Mucosa of rectum (tissue), 2 donors: Measurements from ENCODE around the gene LYSET.
A peak's percentile ranks its signal among the peaks of the same experiment; 100 is the strongest.
"Not testable (repeated sequence)": the region's sequence is repeated elsewhere in the genome, so short reads cannot be mapped to it uniquely, and the experiment has no call there.

Source experiments
- H3K27ac ChIP-seq, 2 donors: one replicate each; pipeline ENCODE4 v1.7.0; 2013; ENCODE audit warnings: inconsistent platforms in 2 of 2, low read depth in 2 of 2, low read length in 2 of 2
- H3K27me3 ChIP-seq, 2 donors: one replicate each; pipeline ENCODE4 v1.7.0; 2013; ENCODE audit warnings: low read length in 2 of 2; ENCODE audit not compliant: control insufficient read depth in 2 of 2, insufficient read depth in 2 of 2
- H3K36me3 ChIP-seq, 2 donors: one replicate each; pipeline ENCODE4 v1.7.0; 2013; ENCODE audit warnings: low read length in 2 of 2; ENCODE audit not compliant: control insufficient read depth in 2 of 2, insufficient read depth in 2 of 2
- H3K4me1 ChIP-seq, 2 donors: one replicate each; pipeline ENCODE4 v1.7.0; 2013; ENCODE audit warnings: low read length in 2 of 2, mild to moderate bottlenecking in 1 of 2; ENCODE audit not compliant: control insufficient read depth in 2 of 2, insufficient read depth in 2 of 2
- H3K4me3 ChIP-seq, 2 donors: one replicate each; pipeline ENCODE4 v1.7.0; 2013; ENCODE audit warnings: low read length in 2 of 2
- H3K9ac ChIP-seq, 2 donors: one replicate each; pipeline ENCODE4 v1.7.0; 2013; ENCODE audit warnings: low read length in 2 of 2, low read depth in 1 of 2, mild to moderate bottlenecking in 1 of 2
- H3K9me3 ChIP-seq, 2 donors: one replicate each; pipeline ENCODE4 v1.7.0; 2013; ENCODE audit warnings: low read length in 2 of 2; ENCODE audit not compliant: control insufficient read depth in 2 of 2
- donor health status: healthy.
- donor health status: Normal muscosa, but diverticular disease.

Gene LYSET

DNA sequence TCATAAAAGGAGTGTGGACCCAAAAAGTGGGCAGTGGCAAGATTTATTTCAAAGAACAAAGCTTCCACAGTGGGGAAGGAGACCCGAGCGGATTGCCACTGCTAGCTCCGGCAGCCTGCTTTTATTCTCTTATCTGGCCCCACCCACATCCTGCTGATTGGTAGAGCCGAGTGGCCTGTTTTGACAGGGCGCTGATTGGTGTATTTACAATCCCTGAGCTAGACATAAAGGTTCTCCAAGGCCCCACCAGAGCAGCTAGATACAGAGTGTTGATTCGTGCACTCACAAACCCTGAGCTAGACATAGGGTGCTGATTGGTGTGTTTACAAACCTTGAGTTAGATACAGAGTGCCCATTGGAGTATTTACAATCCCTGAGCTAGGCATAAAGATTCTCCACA lies 15.5 kb upstream of the LYSET start:
- H3K4me3 ChIP-seq, H3K36me3 ChIP-seq, H3K4me1 ChIP-seq, H3K9ac ChIP-seq, H3K27ac ChIP-seq, H3K27me3 ChIP-seq, H3K9me3 ChIP-seq: not testable (repeated sequence)

DNA sequence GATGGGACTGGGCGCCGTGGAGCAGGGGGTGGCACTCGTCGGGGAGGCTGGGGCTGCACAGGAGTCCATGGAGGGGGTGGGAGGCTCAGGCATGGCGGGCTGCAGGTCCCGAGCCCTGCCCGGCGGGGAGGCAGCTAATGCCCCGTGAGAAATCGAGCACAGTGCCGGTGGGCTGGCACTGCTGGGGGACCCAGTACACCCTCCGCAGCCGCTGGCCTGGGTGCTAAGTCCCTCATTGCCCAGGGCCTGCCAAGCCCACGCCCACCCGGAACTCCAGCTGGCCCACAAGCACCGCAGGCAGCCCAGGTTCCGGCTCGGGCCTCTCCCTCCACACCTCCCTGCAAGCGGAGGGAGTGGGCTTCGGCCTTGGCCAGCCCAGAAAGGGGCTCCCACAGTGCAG lies 15.0 kb upstream of the LYSET start:
- not testable (repeated sequence) for H3K4me3 ChIP-seq

DNA sequence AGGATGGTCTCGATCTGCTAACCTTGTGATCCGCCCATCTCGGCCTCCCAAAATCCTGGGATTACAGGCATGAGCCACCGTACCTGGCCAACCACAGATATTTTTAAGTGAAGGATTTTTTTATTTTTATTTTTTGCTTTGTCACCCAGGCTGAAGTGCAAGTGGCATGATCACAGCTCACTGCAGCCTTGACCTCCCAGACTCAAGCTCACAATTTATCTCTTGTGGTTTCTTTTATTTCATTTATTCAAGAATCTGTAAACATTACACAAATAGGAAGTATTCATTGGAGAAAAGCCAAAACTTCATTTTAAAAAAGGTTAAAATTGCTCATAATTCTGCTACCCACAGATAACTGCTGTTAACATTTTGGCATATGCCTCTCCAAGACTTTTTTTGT lies 13.7 kb upstream of the LYSET start:
- Histone ChIP-seq H3K4me3 (no peak overlapping the region), H3K27me3 (no peaks in the 10 kb centered on the region), H3K4me1 (no peaks in the 10 kb centered on the region), H3K36me3 (no peaks in the 10 kb centered on the region), H3K27ac (no peak overlapping the region), H3K9ac (no peak overlapping the region), H3K9me3 (no peaks in the 10 kb centered on the region)

More for the DNA sequence above, 15.0 kb upstream of the LYSET start:
- H3K27ac ChIP-seq, H3K27me3 ChIP-seq, H3K36me3 ChIP-seq, H3K9me3 ChIP-seq, H3K4me1 ChIP-seq, H3K9ac ChIP-seq: not testable (repeated sequence)

DNA sequence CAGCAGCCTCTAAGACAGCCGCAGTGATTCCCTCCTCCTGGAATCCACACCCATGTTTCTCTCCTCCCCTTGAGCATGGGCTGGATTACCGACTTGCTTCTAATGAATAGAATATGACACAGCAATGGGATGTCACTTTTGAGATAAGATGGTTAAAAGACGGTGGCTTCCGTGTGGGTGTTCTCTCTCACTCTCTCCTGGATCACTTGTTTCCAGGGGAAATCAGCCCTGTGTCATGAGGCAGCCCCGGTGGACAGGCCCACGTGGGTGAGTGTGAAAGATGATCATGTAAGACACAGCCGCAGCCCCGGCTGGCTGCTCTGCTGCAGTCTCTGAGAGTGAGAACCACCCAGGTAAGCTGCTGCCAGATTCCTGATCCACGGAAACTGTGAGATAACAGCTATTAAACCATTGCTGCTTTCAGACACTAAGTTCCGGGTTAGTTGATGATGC lies 11.1 kb upstream of the LYSET start:
- Histone ChIP-seq H3K4me3 (no peak overlapping the region), H3K4me1 (no peaks in the 10 kb centered on the region), H3K27me3 (no peaks in the 10 kb centered on the region), H3K9ac (no peak overlapping the region), H3K27ac (no peak overlapping the region), H3K36me3 (no peaks in the 10 kb centered on the region), H3K9me3 (no peaks in the 10 kb centered on the region)

DNA sequence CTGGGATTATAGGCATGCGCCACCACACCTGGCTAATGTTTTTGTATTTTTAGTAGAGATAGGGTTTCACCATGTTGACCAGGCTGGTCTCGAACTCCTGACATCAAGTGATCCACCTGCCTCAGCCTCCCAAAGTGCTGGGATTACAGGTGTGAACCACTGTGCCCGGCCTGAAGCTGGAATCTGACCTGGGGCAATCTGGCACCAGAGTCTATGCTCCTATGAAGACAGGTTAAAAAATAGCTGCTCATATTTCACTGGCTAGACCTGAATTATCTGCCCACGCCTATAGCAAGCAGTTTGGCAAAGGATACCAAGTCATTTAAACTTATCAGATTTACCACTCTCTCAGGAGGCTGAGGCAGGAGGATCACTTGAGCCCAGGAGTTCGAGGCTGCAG lies 10.4 kb upstream of the LYSET start:
- H3K9ac ChIP-seq, H3K27ac ChIP-seq, H3K9me3 ChIP-seq, H3K27me3 ChIP-seq, H3K36me3 ChIP-seq, H3K4me3 ChIP-seq, H3K4me1 ChIP-seq: not testable (repeated sequence)

DNA sequence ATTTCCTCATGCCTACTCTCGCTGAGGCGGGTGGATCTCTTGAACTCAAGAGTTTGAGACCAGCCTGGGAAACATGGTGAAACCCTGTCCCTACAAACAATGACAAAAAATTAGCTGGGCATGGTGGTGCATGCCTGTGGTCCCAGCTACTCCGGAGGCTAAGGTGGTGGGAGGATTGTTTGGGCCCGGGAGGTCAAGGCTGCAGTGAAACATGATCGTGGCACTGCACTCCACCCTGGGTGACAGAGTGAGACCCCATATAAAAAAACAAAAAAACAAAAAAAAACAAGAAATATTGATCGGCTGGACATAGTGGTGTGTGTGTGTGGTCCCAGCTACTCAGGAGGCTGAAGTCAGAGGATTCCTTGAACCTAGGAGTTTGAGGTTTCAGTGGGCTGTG lies 9.6 kb upstream of the LYSET start:
- no peaks in the 10 kb centered on the region for H3K27me3 ChIP-seq
- no peak overlapping the region for H3K27ac ChIP-seq
- no peak overlapping the region for H3K4me3 ChIP-seq
- H3K9ac ChIP-seq, result no peak overlapping the region
- no peaks in the 10 kb centered on the region for H3K36me3 ChIP-seq
- H3K4me1 ChIP-seq, result no peaks in the 10 kb centered on the region
- H3K9me3 ChIP-seq, result no peaks in the 10 kb centered on the region

DNA sequence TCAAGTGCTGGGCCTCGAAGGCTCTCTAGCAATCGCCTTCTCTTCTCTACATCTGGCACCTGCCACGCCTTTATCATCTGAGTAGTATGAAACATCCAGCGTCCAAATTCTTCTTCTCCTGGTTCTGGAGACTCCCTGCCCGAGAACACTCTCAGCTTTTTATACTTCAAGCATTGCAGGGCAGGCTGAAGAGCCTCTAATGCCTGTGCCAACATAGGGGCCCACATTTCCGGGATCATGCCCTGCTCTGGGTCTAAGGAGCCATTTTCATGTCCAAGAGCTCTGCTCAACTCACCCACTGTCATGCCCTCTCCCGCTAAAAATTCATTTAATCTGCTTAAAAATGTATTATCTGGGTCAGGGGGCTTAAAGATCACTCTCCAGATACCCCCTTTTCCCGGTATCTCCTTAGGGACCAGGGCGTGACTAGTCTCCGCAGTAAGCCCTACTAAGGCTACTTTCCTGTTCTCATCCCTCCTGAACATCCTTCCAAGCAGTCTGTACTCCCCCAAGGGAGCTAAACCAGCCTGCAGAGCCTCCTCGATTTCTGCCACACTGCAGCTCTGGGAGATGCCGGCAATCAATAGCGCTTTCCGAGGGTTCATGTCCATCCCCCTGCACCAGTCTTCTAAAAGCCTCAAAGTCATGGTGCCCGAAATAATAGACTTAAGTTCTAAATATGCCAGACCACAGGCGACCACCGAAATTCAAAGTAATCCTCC lies 1.4 kb upstream of the LYSET start:
- Histone ChIP-seq H3K9ac (peak overlapping the region; percentile 87 to 94), H3K36me3 (peaks cover 7 to 17% of the 10 kb centered on the region in 2 donors), H3K9me3 (no peaks in the 10 kb centered on the region), H3K4me1 (peaks cover 13 to 20% of the 10 kb centered on the region in 2 donors), H3K27ac (peak overlapping the region; percentile 91 to 98), H3K4me3 (peak overlapping the region; percentile 76 to 91), H3K27me3 (no peaks in the 10 kb centered on the region)

DNA sequence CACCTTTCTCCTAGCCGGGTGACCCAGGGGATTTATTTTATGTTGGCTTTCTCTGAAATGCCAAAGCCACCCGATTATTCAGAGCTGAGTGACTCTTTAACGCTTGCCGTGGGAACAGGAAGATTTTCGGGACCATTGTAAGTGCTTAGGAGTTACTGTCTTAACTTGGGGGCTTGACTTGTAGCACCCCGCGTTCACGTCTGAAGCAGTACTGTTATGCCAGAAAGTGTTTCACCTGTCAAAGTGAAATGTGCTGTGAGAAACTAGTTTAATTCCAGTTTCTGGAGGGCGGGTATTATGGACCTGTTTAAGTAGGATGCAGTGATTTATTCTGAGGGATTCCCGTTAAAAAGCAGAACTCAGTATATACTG lies 218 bp downstream of the LYSET start:
- H3K36me3 ChIP-seq, result peaks cover 11 to 17% of the 10 kb centered on the region in 2 donors
- H3K27me3 ChIP-seq, result no peaks in the 10 kb centered on the region
- peak overlapping the region; percentile 91 to 98 for H3K27ac ChIP-seq
- H3K9ac ChIP-seq, result peak overlapping the region; percentile 87 to 90
- peak overlapping the region; percentile 76 to 91 for H3K4me3 ChIP-seq
- H3K9me3 ChIP-seq, result no peaks in the 10 kb centered on the region
- H3K4me1 ChIP-seq, result peaks cover 13 to 20% of the 10 kb centered on the region in 2 donors

DNA sequence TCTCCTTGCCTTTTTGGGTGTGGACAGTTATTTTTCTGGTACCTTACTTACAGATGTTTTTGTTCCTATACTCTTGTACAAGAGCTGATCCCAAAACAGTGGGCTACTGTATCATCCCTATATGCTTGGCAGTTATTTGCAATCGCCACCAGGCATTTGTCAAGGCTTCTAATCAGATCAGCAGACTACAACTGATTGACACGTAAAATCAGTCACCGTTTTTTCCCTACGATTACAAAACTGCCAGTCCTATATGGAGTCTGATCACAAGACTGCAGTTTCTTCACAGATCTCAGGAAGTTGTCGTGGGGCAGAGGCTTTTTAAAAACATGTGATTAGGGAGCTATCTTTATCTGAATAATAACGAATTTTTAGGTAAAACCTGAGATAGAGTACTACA lies 1.3 kb downstream of the LYSET start:
- Histone ChIP-seq H3K9ac (no peak overlapping the region), H3K27ac (no peak overlapping the region)

DNA sequence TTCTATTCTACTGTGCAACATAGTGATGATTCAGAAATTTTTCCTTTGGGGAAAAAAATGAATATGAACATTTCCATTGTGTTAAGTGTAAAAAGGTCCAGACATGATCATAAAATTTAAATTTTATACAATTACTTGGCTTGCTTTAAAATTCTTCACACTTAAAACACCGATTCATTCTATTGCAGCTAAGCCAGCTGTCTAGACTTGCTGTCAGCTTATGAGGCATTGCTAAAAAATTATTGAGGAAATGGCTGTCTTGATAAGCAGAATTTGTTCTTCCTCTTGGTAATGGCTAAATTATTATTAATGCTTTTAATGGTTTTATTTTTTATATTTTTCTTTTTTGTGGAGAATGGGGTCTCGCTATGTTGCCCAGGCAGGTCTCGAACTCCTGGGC lies 1.8 kb downstream of the LYSET start:
- Histone ChIP-seq H3K36me3 (peaks cover 11 to 15% of the 10 kb centered on the region in 2 donors), H3K4me3 (no peak overlapping the region), H3K9ac (no peak overlapping the region), H3K27ac (no peak overlapping the region), H3K27me3 (no peaks in the 10 kb centered on the region), H3K9me3 (no peaks in the 10 kb centered on the region), H3K4me1 (peaks cover 13 to 20% of the 10 kb centered on the region in 2 donors)

More for the DNA sequence above, 1.3 kb downstream of the LYSET start:
- H3K27me3 ChIP-seq, result no peaks in the 10 kb centered on the region
- no peak overlapping the region for H3K4me3 ChIP-seq
- H3K9me3 ChIP-seq, result no peaks in the 10 kb centered on the region
- H3K4me1 ChIP-seq, result peaks cover 13 to 20% of the 10 kb centered on the region in 2 donors
- H3K36me3 ChIP-seq, result peaks cover 11 to 17% of the 10 kb centered on the region in 2 donors
